H1 (cell line): ENCODE data around the gene DBH. TPM values are rescaled to one million over a fixed set of nuclear protein-coding genes. Genes with fewer than 3 reads are reported as not detected.
A peak's percentile ranks its signal among the peaks of the same experiment; 100 is the strongest.

Experiments
- CTCF ChIA-PET: fragments of 300-600 bp; sonication (Branson Sonifier 250); formaldehyde crosslinking; loops from one replicate; lab custom pipeline; 2021; ENCODE audit not compliant: partially characterized antibody; lab: Charles Lee
- POLR2A ChIA-PET: fragments of 300-600 bp; sonication (Branson Sonifier 250); formaldehyde crosslinking; loops from one replicate; lab custom pipeline; 2021; ENCODE audit warnings: inconsistent platforms; ENCODE audit not compliant: partially characterized antibody; lab: Charles Lee
- DNase-seq, 2 experiments: peaks; one replicate each; pipeline versions ENCODE4 v3.0.0 to v3.0.0-alpha.2; 2010 to 2022; ENCODE audit warnings: low spot score in 2 of 2, low read depth in 1 of 2, mixed read lengths in 1 of 2
- FAIRE-seq: peaks from 2 replicates; lab custom pipeline; 2011; peaks lifted over from hg19 to GRCh38; lab: Jason Lieb, UNC
- H2AFZ ChIP-seq: 2 replicates; pipeline ENCODE4 v1.8.1; 2012; ENCODE audit warnings: low read length, inconsistent platforms
- H2AK5ac ChIP-seq: 2 replicates; pipeline ENCODE4 v1.6.1; 2013; ENCODE audit warnings: low read depth, low read length
- H2BK120ac ChIP-seq: replicated peaks from 2 replicates; pipeline ENCODE3; 2013; ENCODE audit warnings: low read depth, low read length, inconsistent platforms
- H2BK12ac ChIP-seq: 2 replicates; pipeline ENCODE4 v1.6.1; 2013; ENCODE audit warnings: low read depth, low read length
- H2BK15ac ChIP-seq: 2 replicates; pipeline ENCODE4 v1.6.1; 2013; ENCODE audit warnings: low read length
- H2BK20ac ChIP-seq: 2 replicates; pipeline ENCODE4 v1.6.1; 2013; ENCODE audit warnings: low read length
- H2BK5ac ChIP-seq: 2 replicates; pipeline ENCODE4 v1.6.1; 2013; ENCODE audit warnings: low read depth, low read length
- H3K14ac ChIP-seq: 2 replicates; pipeline ENCODE4 v1.6.1; 2013; ENCODE audit warnings: inconsistent platforms; ENCODE audit not compliant: insufficient read length
- H3K18ac ChIP-seq: 2 replicates; pipeline ENCODE4 v1.6.1; 2013; ENCODE audit warnings: low read length; ENCODE audit errors: extremely low read depth
- H3K23ac ChIP-seq: 2 replicates; pipeline ENCODE4 v1.6.1; 2013; ENCODE audit warnings: inconsistent platforms; ENCODE audit not compliant: insufficient read length
- H3K23me2 ChIP-seq: 2 replicates; pipeline ENCODE4 v1.6.1; 2013; ENCODE audit warnings: low read depth, low read length
- H3K27ac ChIP-seq: 2 replicates; pipeline ENCODE4 v1.6.1; 2011; ENCODE audit warnings: low read depth, low read length, inconsistent platforms
- H3K27me3 ChIP-seq, 4 experiments: replicated peaks in 1 of 4; 1 replicate in 1 of 4; 2 replicates in 3 of 4; pipeline versions ENCODE4 v1.6.1 to v1.8.1; 2011 to 2013; ENCODE audit warnings: low read length in 3 of 4, mild to moderate bottlenecking in 3 of 4, inconsistent platforms in 2 of 4, mixed read lengths in 2 of 4, moderate library complexity in 1 of 4; ENCODE audit not compliant: control insufficient read depth in 3 of 4, insufficient read depth in 3 of 4; ENCODE audit errors: extremely low read depth in 1 of 4
- H3K36me3 ChIP-seq, 4 experiments: 2 replicates each; pipeline versions ENCODE4 v1.6.1 to v1.8.1; 2011 to 2013; ENCODE audit warnings: mild to moderate bottlenecking in 4 of 4, low read length in 3 of 4, moderate library complexity in 2 of 4, control low read depth in 1 of 4, inconsistent platforms in 1 of 4; ENCODE audit not compliant: insufficient read depth in 4 of 4, control insufficient read depth in 2 of 4
- H3K4ac ChIP-seq: replicated peaks from 2 replicates; pipeline ENCODE3; 2013; ENCODE audit warnings: low read length, low read depth, mixed read lengths, inconsistent platforms; ENCODE audit not compliant: insufficient read length
- H3K4me1 ChIP-seq, 4 experiments: replicated peaks in 1 of 4; 1 replicate in 1 of 4; 2 replicates in 3 of 4; pipeline versions ENCODE4 v1.6.1 to v1.8.1; 2011 to 2013; ENCODE audit warnings: low read length in 3 of 4, inconsistent platforms in 2 of 4, mixed read lengths in 1 of 4; ENCODE audit not compliant: insufficient read depth in 4 of 4, control insufficient read depth in 3 of 4
- H3K4me2 ChIP-seq, 2 experiments: 2 replicates each; pipeline versions ENCODE4 v1.6.1 to v1.8.1; 2011 to 2013; ENCODE audit warnings: low read depth in 2 of 2, low read length in 2 of 2, control low read depth in 1 of 2, inconsistent platforms in 1 of 2, mild to moderate bottlenecking in 1 of 2; ENCODE audit not compliant: insufficient read depth in 1 of 2
- H3K4me3 ChIP-seq, 4 experiments: fragments of 200-600, 300-600 bp in 1 of 4; sonication (generic), shearing (Covaris generic), sonication (Bioruptor Twin) in 1 of 4; 2 replicates each; pipeline versions ENCODE4 v1.5.1 to v1.8.1; 2011 to 2016; ENCODE audit warnings: low read length in 4 of 4, low read depth in 3 of 4, control low read depth in 2 of 4, inconsistent platforms in 2 of 4, mild to moderate bottlenecking in 2 of 4, mixed read lengths in 1 of 4, moderate library complexity in 1 of 4; ENCODE audit not compliant: insufficient read depth in 2 of 4; ENCODE audit errors: extremely low read depth in 1 of 4
- H3K56ac ChIP-seq: replicated peaks from 2 replicates; pipeline ENCODE3; 2013; ENCODE audit warnings: low read depth, mild to moderate bottlenecking, mixed read lengths, low read length, inconsistent platforms; ENCODE audit not compliant: insufficient read length
- H3K79me1 ChIP-seq: 2 replicates; pipeline ENCODE4 v1.6.1; 2013; ENCODE audit warnings: low read depth, low read length, control low read depth
- H3K79me2 ChIP-seq, 2 experiments: 2 replicates each; pipeline versions ENCODE4 v1.6.1 to v1.8.1; 2012 to 2013; ENCODE audit warnings: low read length in 2 of 2, mild to moderate bottlenecking in 2 of 2, inconsistent platforms in 1 of 2; ENCODE audit not compliant: insufficient read depth in 2 of 2, control insufficient read depth in 1 of 2
- H3K9ac ChIP-seq, 4 experiments: replicated peaks in 1 of 4; 1 replicate in 1 of 4; 2 replicates in 3 of 4; pipeline versions ENCODE4 v1.6.1 to v1.8.1; 2011 to 2013; ENCODE audit warnings: low read depth in 3 of 4, low read length in 3 of 4, control low read depth in 2 of 4, mild to moderate bottlenecking in 2 of 4, moderate library complexity in 2 of 4, inconsistent platforms in 1 of 4; ENCODE audit errors: extremely low read depth in 1 of 4
- H3K9me3 ChIP-seq, 2 experiments: 2 replicates each; pipeline versions ENCODE4 v1.6.1 to v1.8.1; 2012 to 2013; ENCODE audit warnings: mild to moderate bottlenecking in 2 of 2, moderate library complexity in 2 of 2, control low read depth in 1 of 2, inconsistent platforms in 1 of 2, low read depth in 1 of 2, low read length in 1 of 2, mixed read lengths in 1 of 2; ENCODE audit not compliant: insufficient read depth in 2 of 2
- H4K20me1 ChIP-seq, 2 experiments: replicated peaks in 1 of 2; 2 replicates each; pipeline versions ENCODE3 to v1.8.1; 2011 to 2013; ENCODE audit warnings: inconsistent platforms in 2 of 2, low read length in 2 of 2, mild to moderate bottlenecking in 1 of 2; ENCODE audit not compliant: insufficient read depth in 2 of 2, control insufficient read depth in 1 of 2
- H4K5ac ChIP-seq: 2 replicates; pipeline ENCODE4 v1.6.1; 2013; ENCODE audit warnings: low read length, low read depth, mixed read lengths, inconsistent platforms; ENCODE audit not compliant: insufficient read length
- H4K8ac ChIP-seq: 2 replicates; pipeline ENCODE4 v1.8.0; 2013; ENCODE audit warnings: mild to moderate bottlenecking, moderate library complexity, low read length, inconsistent platforms; ENCODE audit not compliant: insufficient read depth; ENCODE audit errors: extremely low read depth
- H4K91ac ChIP-seq: replicated peaks from 2 replicates; pipeline ENCODE3; 2013; ENCODE audit warnings: low read length, mixed read lengths, inconsistent platforms; ENCODE audit not compliant: insufficient read length
- EZH2 ChIP-seq: fragments of 200-600 bp; sonication (generic); IDR thresholded peaks from 2 replicates; pipeline ENCODE4 v1.7.1; 2012; ENCODE audit warnings: low read depth, mild to moderate bottlenecking, moderate library complexity, low read length, inconsistent platforms; ENCODE audit not compliant: severe bottlenecking
- JUND ChIP-seq: IDR thresholded peaks from 2 replicates; pipeline ENCODE4 v1.6.1; 2011; ENCODE audit warnings: mild to moderate bottlenecking, improper control_type of control experiment, low read length
- KDM1A ChIP-seq: fragments of 200-600, 300-600 bp; sonication (generic); IDR thresholded peaks from 2 replicates; pipeline ENCODE4 v1.7.1; 2016; ENCODE audit warnings: mild to moderate bottlenecking, low read length, borderline replicate concordance
- RBBP5 ChIP-seq: IDR thresholded peaks from 2 replicates; pipeline ENCODE4 v1.7.1; 2012; ENCODE audit warnings: low read depth, mild to moderate bottlenecking, inconsistent platforms, low read length, moderate library complexity, borderline replicate concordance
- RXRA ChIP-seq: IDR thresholded peaks from 2 replicates; pipeline ENCODE4 v1.6.1; 2011; ENCODE audit warnings: low read depth, mild to moderate bottlenecking, low read length, moderate library complexity; ENCODE audit not compliant: insufficient read depth
- WGBS, 2 experiments: shearing (Covaris generic) in 1 of 2; methylation state at CpG; one replicate each; pipeline versions ENCODE4 v1.1.6 to v1.1.7; 2013 to 2015; ENCODE audit warnings: low lambda C conversion rate in 2 of 2, mixed read lengths in 2 of 2, inconsistent platforms in 1 of 2, low coverage in 1 of 2, missing lambda C conversion rate in 1 of 2; ENCODE audit not compliant: insufficient replicate concordance in 2 of 2, insufficient coverage in 1 of 2, insufficient read length in 1 of 2; ENCODE audit errors: extremely low coverage in 1 of 2, missing lambda C conversion rate in 1 of 2; 5-methylcytosine and 5-hydroxymethylcytosine counted together
- polyA plus RNA-seq, 7 experiments: library from polyadenylated mRNA; depleted of rRNA in 3 of 7; stranded (reverse) in 5 of 7; unstranded in 2 of 7; fragments of >200 nt in 5 of 7; fragments of 200-250 nt in 2 of 7; gene quantifications; 1 replicate in 5 of 7; 2 replicates in 1 of 7; 4 replicates in 1 of 7; pipeline versions ENCODE4 v1.2.1 to v1.2.3, GENCODE V29; 2011 to 2013; ENCODE audit warnings: missing spikeins in 2 of 7, mixed read lengths in 2 of 7
- total RNA-seq: library from RNA; stranded (reverse); fragmentation: NEBNext Ultra II Directional; extraction: Animal tissue kit (Norgen Biotek cat#: 25700); gene quantifications from 2 replicates; pipeline ENCODE4 v1.2.1, GENCODE V29; 2021
- TF ChIP-seq, protein P1 (sequence below), 3 experiments: IDR thresholded peaks; 1 replicate in 2 of 3; 2 replicates in 1 of 3; pipeline versions ENCODE4 v1.5.1 to v1.6.1; 2011; ENCODE audit warnings: low read length in 3 of 3, mild to moderate bottlenecking in 3 of 3, inconsistent platforms in 2 of 3, low read depth in 1 of 3, moderate library complexity in 1 of 3; ENCODE audit not compliant: insufficient read depth in 1 of 3; ENCODE audit errors: control extremely low read depth in 1 of 3
- TF ChIP-seq, protein P2 (sequence below): IDR thresholded peaks from 2 replicates; pipeline ENCODE4 v1.6.1; 2011; ENCODE audit warnings: low read depth, mild to moderate bottlenecking, low read length; ENCODE audit not compliant: insufficient read depth

The DBH gene
- total and polyA plus RNA-seq, 2 of the 8 experiments (the other 6 are each of a cell fraction or from before 2014, with no cell fraction given) = 0.18 TPM; not detected in 1

DNA sequence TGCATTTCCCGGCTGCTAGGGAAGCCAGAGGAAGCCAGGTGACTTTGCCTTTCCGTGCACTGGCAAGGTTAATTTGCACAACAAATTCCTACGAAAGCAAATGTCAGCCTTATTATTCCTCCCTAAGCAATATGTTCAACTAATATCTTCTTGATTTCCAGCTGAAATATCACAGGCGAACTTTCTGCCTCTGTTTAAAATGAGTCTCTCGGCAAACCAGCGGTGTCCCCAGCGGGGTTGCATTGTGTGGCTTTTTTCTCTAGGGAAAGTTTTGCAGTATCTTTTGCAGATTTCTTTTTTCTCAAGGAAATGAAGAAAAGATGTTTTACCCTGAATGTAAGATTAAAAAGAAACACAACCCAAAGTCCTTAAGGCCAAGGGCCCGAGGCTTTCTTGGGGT lies 1.9 kb downstream of the DBH start:
- H3K14ac ChIP-seq = no peak overlapping the region
- H4K20me1 ChIP-seq = peaks cover 0 to 2% of the 10 kb centered on the region in 2 experiments
- no peak overlapping the region for H2BK20ac ChIP-seq
- H3K79me1 ChIP-seq = no peaks in the 10 kb centered on the region
- 50% methylated on average over 8 of the region's 8 CpGs; no CpG with 5 or more reads in 1 of the 2 experiments for WGBS, 2 experiments
- TF ChIP-seq RBBP5 (no peak), KDM1A (no peak), EZH2 (no peak), JUND (no peak), RXRA (no peak)
- TF ChIP-seq, protein P1, sequence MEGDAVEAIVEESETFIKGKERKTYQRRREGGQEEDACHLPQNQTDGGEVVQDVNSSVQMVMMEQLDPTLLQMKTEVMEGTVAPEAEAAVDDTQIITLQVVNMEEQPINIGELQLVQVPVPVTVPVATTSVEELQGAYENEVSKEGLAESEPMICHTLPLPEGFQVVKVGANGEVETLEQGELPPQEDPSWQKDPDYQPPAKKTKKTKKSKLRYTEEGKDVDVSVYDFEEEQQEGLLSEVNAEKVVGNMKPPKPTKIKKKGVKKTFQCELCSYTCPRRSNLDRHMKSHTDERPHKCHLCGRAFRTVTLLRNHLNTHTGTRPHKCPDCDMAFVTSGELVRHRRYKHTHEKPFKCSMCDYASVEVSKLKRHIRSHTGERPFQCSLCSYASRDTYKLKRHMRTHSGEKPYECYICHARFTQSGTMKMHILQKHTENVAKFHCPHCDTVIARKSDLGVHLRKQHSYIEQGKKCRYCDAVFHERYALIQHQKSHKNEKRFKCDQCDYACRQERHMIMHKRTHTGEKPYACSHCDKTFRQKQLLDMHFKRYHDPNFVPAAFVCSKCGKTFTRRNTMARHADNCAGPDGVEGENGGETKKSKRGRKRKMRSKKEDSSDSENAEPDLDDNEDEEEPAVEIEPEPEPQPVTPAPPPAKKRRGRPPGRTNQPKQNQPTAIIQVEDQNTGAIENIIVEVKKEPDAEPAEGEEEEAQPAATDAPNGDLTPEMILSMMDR (IDR thresholded peaks at IDR 0.05; ENCODE audit: control extremely low read depth in 1 of 3, insufficient read depth in 1 of 3, low read depth in 1 of 3, low read length in 3 of 3) = no peak
- TF ChIP-seq, protein P2, sequence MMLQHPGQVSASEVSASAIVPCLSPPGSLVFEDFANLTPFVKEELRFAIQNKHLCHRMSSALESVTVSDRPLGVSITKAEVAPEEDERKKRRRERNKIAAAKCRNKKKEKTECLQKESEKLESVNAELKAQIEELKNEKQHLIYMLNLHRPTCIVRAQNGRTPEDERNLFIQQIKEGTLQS = no peak
- peak overlapping the region; percentile 89; the same call in 1 of the 2 replicates for H2BK12ac ChIP-seq
- H2BK15ac ChIP-seq = no peak overlapping the region
- 0 out of 2 replicates have a peak overlapping the region, but pooled peaks have one; percentile 19 for H4K8ac ChIP-seq
- no peaks in the 10 kb centered on the region; a peak in 1 of 7 replicates for H3K27me3 ChIP-seq
- H3K4me2 ChIP-seq = peak overlapping the region in 1 of 2 experiments; percentile 41; a peak in 1 of 4 replicates
- no peak for FAIRE-seq
- DNase-seq = no peak
- H4K5ac ChIP-seq = no peak overlapping the region
- no peak overlapping the region for H3K23ac ChIP-seq
- H3K18ac ChIP-seq = peak overlapping the region; percentile 66; the same call in 1 of the 2 replicates
- CTCF ChIA-PET = interaction anchor here (0.5 to 3.0 kb wide), 6 partner anchors 10 to 283 kb away, joined by 3 to 11 read pairs (median 4); no protein-coding TSS in a partner anchor
- no peak overlapping the region for H2AK5ac ChIP-seq
- no peaks in the 10 kb centered on the region for H3K9me3 ChIP-seq
- no peak overlapping the region for H3K4me3 ChIP-seq
- no peak overlapping the region for H3K56ac ChIP-seq
- H3K79me2 ChIP-seq = no peaks in the 10 kb centered on the region
- no peak overlapping the region for H3K9ac ChIP-seq
- no peaks in the 10 kb centered on the region for H3K36me3 ChIP-seq
- H3K4ac ChIP-seq = no peak overlapping the region
- H3K27ac ChIP-seq = no peak overlapping the region
- POLR2A ChIA-PET = interaction anchor here (0.5 kb wide), 1 partner anchor 21 kb away, joined by 3 read pairs; no protein-coding TSS in a partner anchor
- no peaks in the 10 kb centered on the region for H3K23me2 ChIP-seq
- peaks cover 0 to 28% (median 18%) of the 10 kb centered on the region in 4 experiments; a peak in 6 of 7 replicates for H3K4me1 ChIP-seq
- no peak overlapping the region for H2BK120ac ChIP-seq
- no peak overlapping the region for H2BK5ac ChIP-seq
- H2AFZ ChIP-seq = peak overlapping the region; percentile 89
- H4K91ac ChIP-seq = peak overlapping the region; percentile 52
